Activated CD8-positive, alpha-beta memory T cell treated with anti-CD3 and anti-CD28 coated beads for 36 hours (primary cell): ENCODE data around the gene CTPS2. TPM values are rescaled to one million over a fixed set of nuclear protein-coding genes. Genes with fewer than 3 reads are reported as not detected.
"Not testable (repeated sequence)": the region's sequence is repeated elsewhere in the genome, so short reads cannot be mapped to it uniquely, and the experiment has no call there.

Experiments
- CTCF ChIA-PET: fragments of 350-600 bp; sonication (Branson Sonifier 250); formaldehyde crosslinking; loops from one replicate; lab custom pipeline; 2021; ENCODE audit warnings: antibody characterized with exemption; lab: Charles Lee
- POLR2A ChIA-PET: fragments of 350-600 bp; sonication (Branson Sonifier 250); formaldehyde crosslinking; loops from one replicate; lab custom pipeline; 2021; ENCODE audit warnings: antibody characterized with exemption; lab: Charles Lee
- total RNA-seq, 2 experiments: library from RNA; stranded (reverse); gene quantifications; one replicate each; pipeline ENCODE4 v1.2.3, GENCODE V29; 2021

Gene CTPS2
- total RNA-seq, 2 experiments from 2014 or later, result 5.3 to 6.3 TPM

- POLR2A ChIA-PET, result interaction anchor here (1.0 kb wide), 1 partner anchor 70 kb away, joined by 4 read pairs; no protein-coding TSS in a partner anchor
- CTCF ChIA-PET, result no interaction called here
Measured at GRCh38 chrX:16718824-16719333, 6.4 kb upstream of the CTPS2 start.

GRCh38 chrX:16716451-16716850 is 4.0 kb upstream of the CTPS2 start:
- CTCF ChIA-PET, POLR2A ChIA-PET: not testable (repeated sequence)

- CTCF ChIA-PET, POLR2A ChIA-PET: not testable (repeated sequence)
Measured at GRCh38 chrX:16715638-16716037, 3.2 kb upstream of the CTPS2 start.

- ChIA-PET CTCF (no interaction called here), POLR2A (no interaction called here)
Measured at GRCh38 chrX:16714504-16714903, 2.0 kb upstream of the CTPS2 start.

GRCh38 chrX:16711893-16712547 is 449 bp downstream of the CTPS2 start:
- ChIA-PET POLR2A (no interaction called here), CTCF (no interaction called here)

GRCh38 chrX:16711219-16711811 is 1.2 kb downstream of the CTPS2 start:
- ChIA-PET POLR2A (no interaction called here), CTCF (no interaction called here)

- POLR2A ChIA-PET, result no interaction called here
- CTCF ChIA-PET, result no interaction called here
Measured at GRCh38 chrX:16708016-16708415, 4.5 kb downstream of the CTPS2 start.

GRCh38 chrX:16705370-16705769 is 7.1 kb downstream of the CTPS2 start:
- ChIA-PET POLR2A (no interaction called here), CTCF (no interaction called here)

- ChIA-PET POLR2A (no interaction called here), CTCF (no interaction called here)
Measured at GRCh38 chrX:16702700-16703599, 9.5 kb downstream of the CTPS2 start.

- CTCF ChIA-PET, result no interaction called here
Measured at GRCh38 chrX:16700734-16701133, 11.7 kb downstream of the CTPS2 start.

GRCh38 chrX:16699389-16699788 is 13.1 kb downstream of the CTPS2 start:
- ChIA-PET POLR2A (no interaction called here), CTCF (no interaction called here)

More at GRCh38 chrX:16700734-16701133, 11.7 kb downstream of the CTPS2 start:
- POLR2A ChIA-PET, result no interaction called here

- ChIA-PET POLR2A (no interaction called here), CTCF (interaction anchor here (0.8 kb wide), 1 partner anchor 445 kb away, joined by 3 read pairs; no protein-coding TSS in a partner anchor)
Measured at GRCh38 chrX:16696956-16697355, 15.5 kb downstream of the CTPS2 start.

- ChIA-PET CTCF (interaction anchor here (0.6 kb wide), 1 partner anchor 915 kb away, joined by 3 read pairs; no protein-coding TSS in a partner anchor), POLR2A (no interaction called here)
Measured at GRCh38 chrX:16695079-16695676, 17.3 kb downstream of the CTPS2 start.

- CTCF ChIA-PET, result no interaction called here
- POLR2A ChIA-PET, result no interaction called here
Measured at GRCh38 chrX:16687514-16687913, 25.0 kb downstream of the CTPS2 start.

- CTCF ChIA-PET, result no interaction called here
Measured at GRCh38 chrX:16683007-16683664, 29.3 kb downstream of the CTPS2 start.

GRCh38 chrX:16678689-16679088 is 33.8 kb downstream of the CTPS2 start:
- CTCF ChIA-PET, result no interaction called here
- POLR2A ChIA-PET, result interaction anchor here (0.7 kb wide), 1 partner anchor 31 kb away, joined by 3 read pairs; no protein-coding TSS in a partner anchor

More at GRCh38 chrX:16683007-16683664, 29.3 kb downstream of the CTPS2 start:
- POLR2A ChIA-PET, result no interaction called here

- ChIA-PET CTCF (no interaction called here), POLR2A (no interaction called here)
Measured at GRCh38 chrX:16671005-16671404, 41.5 kb downstream of the CTPS2 start.

GRCh38 chrX:16666541-16666940 is 45.9 kb downstream of the CTPS2 start:
- CTCF ChIA-PET, result no interaction called here
- POLR2A ChIA-PET, result no interaction called here

GRCh38 chrX:16665089-16665488 is 47.4 kb downstream of the CTPS2 start:
- POLR2A ChIA-PET, result no interaction called here
- CTCF ChIA-PET, result no interaction called here
